OCI-LY7 (cell line): ENCODE data around the gene CFAP58.

Source experiments
- EZH2phosphoT487 ChIP-seq: fragments of 200-600 bp; sonication (generic); IDR thresholded peaks from 2 replicates; pipeline ENCODE4 v1.6.1; 2018; ENCODE audit warnings: low read depth, borderline replicate concordance, mild to moderate bottlenecking, mixed run types, antibody characterized with exemption, low read length, moderate library complexity, mixed read lengths
- TF ChIP-seq, protein P1 (sequence below): fragments of 200-600 bp; sonication (generic); conservative IDR thresholded peaks from 2 replicates; pipeline ENCODE4 v1.5.1; 2014; ENCODE audit warnings: mild to moderate bottlenecking, antibody characterized with exemption, low read length, moderate library complexity, mixed read lengths

DNA sequence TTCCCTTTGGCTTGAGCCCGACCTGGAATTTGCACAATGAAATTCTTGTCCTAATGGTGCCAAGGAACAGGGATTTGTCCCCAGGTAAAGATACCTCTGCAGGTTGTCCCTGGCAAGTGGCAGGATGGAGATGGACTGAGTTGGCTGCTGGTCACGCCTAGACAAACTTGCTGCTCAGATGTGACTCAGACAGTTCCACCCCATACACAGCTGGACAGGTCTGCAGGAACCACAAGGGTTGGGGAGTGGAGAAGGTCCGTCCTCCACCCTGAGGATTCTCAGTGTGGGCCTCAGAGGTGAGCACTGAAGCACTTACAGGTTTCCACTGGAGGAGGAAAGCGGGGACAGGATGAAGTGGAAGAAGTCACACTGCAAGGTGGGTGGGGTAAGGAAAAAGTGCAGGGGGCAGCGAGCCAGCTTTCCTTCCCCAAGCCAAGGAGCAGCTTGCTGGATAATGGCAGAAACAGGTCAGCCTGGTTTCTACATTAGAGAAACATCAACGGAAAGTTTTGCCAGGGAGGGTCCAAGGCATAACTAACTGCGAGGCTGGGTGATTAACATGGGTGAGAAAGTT lies 35.8 kb upstream of the CFAP58 start:
- TF ChIP-seq, protein P1, sequence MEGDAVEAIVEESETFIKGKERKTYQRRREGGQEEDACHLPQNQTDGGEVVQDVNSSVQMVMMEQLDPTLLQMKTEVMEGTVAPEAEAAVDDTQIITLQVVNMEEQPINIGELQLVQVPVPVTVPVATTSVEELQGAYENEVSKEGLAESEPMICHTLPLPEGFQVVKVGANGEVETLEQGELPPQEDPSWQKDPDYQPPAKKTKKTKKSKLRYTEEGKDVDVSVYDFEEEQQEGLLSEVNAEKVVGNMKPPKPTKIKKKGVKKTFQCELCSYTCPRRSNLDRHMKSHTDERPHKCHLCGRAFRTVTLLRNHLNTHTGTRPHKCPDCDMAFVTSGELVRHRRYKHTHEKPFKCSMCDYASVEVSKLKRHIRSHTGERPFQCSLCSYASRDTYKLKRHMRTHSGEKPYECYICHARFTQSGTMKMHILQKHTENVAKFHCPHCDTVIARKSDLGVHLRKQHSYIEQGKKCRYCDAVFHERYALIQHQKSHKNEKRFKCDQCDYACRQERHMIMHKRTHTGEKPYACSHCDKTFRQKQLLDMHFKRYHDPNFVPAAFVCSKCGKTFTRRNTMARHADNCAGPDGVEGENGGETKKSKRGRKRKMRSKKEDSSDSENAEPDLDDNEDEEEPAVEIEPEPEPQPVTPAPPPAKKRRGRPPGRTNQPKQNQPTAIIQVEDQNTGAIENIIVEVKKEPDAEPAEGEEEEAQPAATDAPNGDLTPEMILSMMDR: peak; percentile 52
- TF ChIP-seq EZH2phosphoT487: no peak
